ENCODE results near the gene BMP6. TPM values are rescaled to one million over a fixed set of nuclear protein-coding genes. Genes with fewer than 3 reads are reported as not detected.

The BMP6 gene
- total and polyA plus RNA-seq, 2 of the 4 experiments (the other 2 are of a cell fraction), result 0.18 to 0.19 TPM

GRCh38 chr6:7880718-7881107, 154.8 kb downstream of the BMP6 start:
- H3K4me2 ChIP-seq (ENCODE audit: low read depth, low read length), result no peak overlapping the region
- H3K36me3 ChIP-seq (ENCODE audit: control insufficient read depth, insufficient read depth, low read length), result peaks cover 48% of the 10 kb centered on the region
- H2AFZ ChIP-seq (replicated peaks; ENCODE audit: low read length, poor library complexity), result no peak overlapping the region
- H4K8ac ChIP-seq (ENCODE audit: low read depth in 2 of 2, low read length in 2 of 2), result no peak overlapping the region
- H2AK5ac ChIP-seq (ENCODE audit: low read depth, low read length), result no peak overlapping the region
- peaks cover 7% of the 10 kb centered on the region; the same call in 1 of the 2 replicates for H3K9me1 ChIP-seq (ENCODE audit: insufficient read depth, low read length)
- dilution Hi-C loops (cut with HindIII; ENCODE audit: low sequenced_read_pairs, unreplicated experiment), result no loop called here
- H3K14ac ChIP-seq (replicated peaks; ENCODE audit: low read depth, low read length), result no peak overlapping the region
- no peaks in the 10 kb centered on the region for H3K9me3 ChIP-seq (ENCODE audit: control insufficient read depth, insufficient read depth, low read length)
- no peak overlapping the region for H2BK5ac ChIP-seq (ENCODE audit: low read depth, low read length, poor library complexity, severe bottlenecking)
- no peak overlapping the region for H3K4me3 ChIP-seq (ENCODE audit: insufficient read depth, low read depth, low read length)
- TF ChIP-seq BHLHE40 (IDR thresholded peaks at IDR 0.05; ENCODE audit: low read depth, low read length), result no peak
- TF ChIP-seq CEBPB (IDR thresholded peaks at IDR 0.05; ENCODE audit: low read depth, low read length), result no peak
- TF ChIP-seq RAD21 (IDR thresholded peaks at IDR 0.05; ENCODE audit: low read length), result no peak
- TF ChIP-seq, protein P1, sequence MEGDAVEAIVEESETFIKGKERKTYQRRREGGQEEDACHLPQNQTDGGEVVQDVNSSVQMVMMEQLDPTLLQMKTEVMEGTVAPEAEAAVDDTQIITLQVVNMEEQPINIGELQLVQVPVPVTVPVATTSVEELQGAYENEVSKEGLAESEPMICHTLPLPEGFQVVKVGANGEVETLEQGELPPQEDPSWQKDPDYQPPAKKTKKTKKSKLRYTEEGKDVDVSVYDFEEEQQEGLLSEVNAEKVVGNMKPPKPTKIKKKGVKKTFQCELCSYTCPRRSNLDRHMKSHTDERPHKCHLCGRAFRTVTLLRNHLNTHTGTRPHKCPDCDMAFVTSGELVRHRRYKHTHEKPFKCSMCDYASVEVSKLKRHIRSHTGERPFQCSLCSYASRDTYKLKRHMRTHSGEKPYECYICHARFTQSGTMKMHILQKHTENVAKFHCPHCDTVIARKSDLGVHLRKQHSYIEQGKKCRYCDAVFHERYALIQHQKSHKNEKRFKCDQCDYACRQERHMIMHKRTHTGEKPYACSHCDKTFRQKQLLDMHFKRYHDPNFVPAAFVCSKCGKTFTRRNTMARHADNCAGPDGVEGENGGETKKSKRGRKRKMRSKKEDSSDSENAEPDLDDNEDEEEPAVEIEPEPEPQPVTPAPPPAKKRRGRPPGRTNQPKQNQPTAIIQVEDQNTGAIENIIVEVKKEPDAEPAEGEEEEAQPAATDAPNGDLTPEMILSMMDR (conservative IDR thresholded peaks at IDR 0.05; ENCODE audit: low read depth, low read length), result no peak
- TF ChIP-seq MAZ (IDR thresholded peaks at IDR 0.05; ENCODE audit: borderline replicate concordance, low read depth, low read length), result no peak
- TF ChIP-seq POLR2A (IDR thresholded peaks at IDR 0.05; ENCODE audit: low read depth, low read length), result no peak
- no peak for TF ChIP-seq RCOR1 (IDR thresholded peaks at IDR 0.05; ENCODE audit: insufficient replicate concordance, low read length)
- TF ChIP-seq MAFK (IDR thresholded peaks at IDR 0.05; ENCODE audit: low read depth, low read length), result no peak
- TF ChIP-seq RFX5 (IDR thresholded peaks at IDR 0.05; ENCODE audit: low read depth, low read length), result no peak
- TF ChIP-seq NFE2L2 (IDR thresholded peaks at IDR 0.05; ENCODE audit: low read depth, low read length), result no peak
- no peak for TF ChIP-seq ELK1 (IDR thresholded peaks at IDR 0.05; ENCODE audit: borderline replicate concordance, low read depth, low read length)
- no peak for TF ChIP-seq MXI1 (IDR thresholded peaks at IDR 0.05; ENCODE audit: borderline replicate concordance, low read depth, low read length)
- CTCF ChIA-PET, result no interaction called here
- H3K18ac ChIP-seq (ENCODE audit: low read depth, low read length), result no peak overlapping the region
- no peaks in the 10 kb centered on the region; a peak in 2 of 4 replicates for H3K79me1 ChIP-seq (ENCODE audit: low read depth in 1 of 2, low read length in 2 of 2)
- no TSS peak for BruUV-seq (replicated peaks)
- POLR2A ChIA-PET (ENCODE audit: unreplicated experiment), result no interaction called here
- no peak overlapping the region for H2AK9ac ChIP-seq (replicated peaks; ENCODE audit: low read depth, low read length, poor library complexity)
- no peak overlapping the region for H2BK20ac ChIP-seq (ENCODE audit: low read depth, low read length)
- H3K23ac ChIP-seq (ENCODE audit: low read depth, low read length), result no peak overlapping the region
- no peaks in the 10 kb centered on the region for H3K4me1 ChIP-seq (ENCODE audit: control insufficient read depth, insufficient read depth, low read length)
- no peak overlapping the region for H3K4ac ChIP-seq (ENCODE audit: low read depth, low read length)
- no peak overlapping the region for H3K27ac ChIP-seq (ENCODE audit: insufficient read depth, low read length)
- in situ Hi-C loops (cut with MboI; ENCODE audit: low sequenced_read_pairs), result no loop called here
- intact Hi-C loops (cut with micrococcal nuclease), result no loop called here
- no peak overlapping the region for H3K9ac ChIP-seq (ENCODE audit: low read depth, low read length)
- no peaks in the 10 kb centered on the region for H4K20me1 ChIP-seq (ENCODE audit: insufficient read depth, low read length)
- DNase-seq (no peak), ATAC-seq (ENCODE audit: low read depth) (no peak)
- H2BK120ac ChIP-seq (ENCODE audit: low read depth, low read length), result no peak overlapping the region
- H2BK15ac ChIP-seq (ENCODE audit: low read depth, low read length), result no peak overlapping the region
- no peak overlapping the region for H4K91ac ChIP-seq (ENCODE audit: insufficient read depth, low read depth, low read length)
- no peak overlapping the region for H4K5ac ChIP-seq (ENCODE audit: low read depth, low read length)
- no peaks in the 10 kb centered on the region for H3K27me3 ChIP-seq (ENCODE audit: control insufficient read depth, insufficient read depth, low read length)
- no peak overlapping the region for H3K56ac ChIP-seq (ENCODE audit: extremely low read depth, insufficient read depth, low read length)
- WGBS, 2 experiments (ENCODE audit: extremely low coverage in 2 of 2, insufficient read length in 1 of 2), result 100% methylated on average over 1 of the region's 9 CpGs; no CpG with 5 or more reads in 1 of the 2 experiments
